WERI-Rb-1 (cell line): ENCODE measurements around the gene LMF2.

Source experiments
- DNase-seq: peaks from one replicate; pipeline ENCODE4 v3.0.0-alpha.2; 2020
- H3K27ac ChIP-seq: fragments of 250-450 bp; sonication (Bioruptor Pico); 2 replicates; pipeline ENCODE4 v1.5.1; 2020; ENCODE audit warnings: mild to moderate bottlenecking, moderate library complexity
- H3K27me3 ChIP-seq: fragments of 250-450 bp; sonication (Bioruptor Pico); 2 replicates; pipeline ENCODE4 v1.5.1; 2021; ENCODE audit warnings: mild to moderate bottlenecking, low read depth, moderate library complexity; ENCODE audit not compliant: insufficient read depth, severe bottlenecking
- H3K36me3 ChIP-seq: fragments of 250-450 bp; sonication (Bioruptor Pico); 2 replicates; pipeline ENCODE4 v1.5.1; 2020; ENCODE audit warnings: mild to moderate bottlenecking, moderate library complexity
- H3K4me3 ChIP-seq: 2 replicates; pipeline ENCODE4 v1.5.1; 2011; ENCODE audit warnings: low read depth, mild to moderate bottlenecking, control low read depth, low read length
- H3K9me3 ChIP-seq: fragments of 250-450 bp; sonication (Bioruptor Pico); 2 replicates; pipeline ENCODE4 v1.5.1; 2021; ENCODE audit warnings: mild to moderate bottlenecking, moderate library complexity; ENCODE audit not compliant: severe bottlenecking
- CTCF ChIP-seq: IDR thresholded peaks from 2 replicates; pipeline ENCODE4 v1.5.1; 2011; ENCODE audit warnings: low read depth, mild to moderate bottlenecking, control low read depth, inconsistent platforms, low read length

Gene LMF2

GRCh38 chr22:50455201-50455600 lies 52.3 kb downstream of the LMF2 start:
- peaks cover 74% of the 10 kb centered on the region for H3K36me3 ChIP-seq
- H3K9me3 ChIP-seq = no peaks in the 10 kb centered on the region

GRCh38 chr22:50454556-50455075 lies 52.9 kb downstream of the LMF2 start:
- H3K9me3 ChIP-seq = no peaks in the 10 kb centered on the region
- H3K4me3 ChIP-seq = no peak overlapping the region
- H3K27ac ChIP-seq = no peak overlapping the region
- DNase-seq = no peak
- no peaks in the 10 kb centered on the region for H3K27me3 ChIP-seq
- TF ChIP-seq CTCF = no peak
- H3K36me3 ChIP-seq = peaks cover 73% of the 10 kb centered on the region

More at GRCh38 chr22:50455201-50455600, 52.3 kb downstream of the LMF2 start:
- TF ChIP-seq CTCF = no peak
- Histone ChIP-seq H3K4me3 (no peak overlapping the region), H3K27me3 (no peaks in the 10 kb centered on the region), H3K27ac (no peak overlapping the region)
- no peak for DNase-seq
